Fibroblast of villous mesenchyme (primary cell): ENCODE measurements around the gene ZMYM4. TPM values are rescaled to one million over a fixed set of nuclear protein-coding genes. Genes with fewer than 3 reads are reported as not detected.

Source experiments
- DNase-seq: peaks from one replicate; pipeline ENCODE4 v3.0.0-alpha.2; 2010; ENCODE audit warnings: low read depth
- H3K4me3 ChIP-seq: 2 replicates; pipeline ENCODE4 v1.5.1; 2011; ENCODE audit warnings: low read depth, mild to moderate bottlenecking, low read length
- CTCF ChIP-seq: IDR thresholded peaks from 2 replicates; pipeline ENCODE4 v1.5.1; 2012; ENCODE audit warnings: low read depth, mild to moderate bottlenecking, low read length; ENCODE audit not compliant: insufficient read depth
- total RNA-seq: library from RNA; depleted of rRNA; stranded (reverse); fragments of >200 nt; gene quantifications from 2 replicates; pipeline ENCODE4 v1.2.3, GENCODE V29; 2012

ZMYM4 gene
- total RNA-seq, 1 donor, result 59.6 TPM

GRCh38 chr1:35408925-35409324 is 140.4 kb downstream of the ZMYM4 start:
- DNase-seq, result no peak
- no peak for TF ChIP-seq CTCF
- no peak overlapping the region for H3K4me3 ChIP-seq

GRCh38 chr1:35426097-35426586 is 157.6 kb downstream of the ZMYM4 start:
- TF ChIP-seq CTCF, result no peak
- H3K4me3 ChIP-seq, result no peak overlapping the region
- DNase-seq, result no peak

- DNase-seq, result no peak
- no peak for TF ChIP-seq CTCF
- no peak overlapping the region for H3K4me3 ChIP-seq
Measured at GRCh38 chr1:35428360-35428759, 159.9 kb downstream of the ZMYM4 start.

GRCh38 chr1:35430762-35431161 is 162.3 kb downstream of the ZMYM4 start:
- no peak overlapping the region for H3K4me3 ChIP-seq
- no peak for DNase-seq
- no peak for TF ChIP-seq CTCF

- no peak overlapping the region for H3K4me3 ChIP-seq
- TF ChIP-seq CTCF, result no peak
- peak; percentile 99 for DNase-seq
Measured at GRCh38 chr1:35431173-35431599, 162.7 kb downstream of the ZMYM4 start.

GRCh38 chr1:35432231-35432630 is 163.7 kb downstream of the ZMYM4 start:
- H3K4me3 ChIP-seq, result no peak overlapping the region
- TF ChIP-seq CTCF, result no peak
- DNase-seq, result no peak

- TF ChIP-seq CTCF, result no peak
- H3K4me3 ChIP-seq, result no peak overlapping the region
- DNase-seq, result no peak
Measured at GRCh38 chr1:35433714-35434113, 165.2 kb downstream of the ZMYM4 start.
